Spleen (tissue), 7 donors: ENCODE results near the gene C5orf15.

ENCODE experiments used
- POLR2A ChIP-seq, 3 donors: fragments of 450-650 bp; IDR thresholded peaks; one replicate each; pipeline ENCODE4 v1.5.1; 2017; ENCODE audit warnings: antibody characterized with exemption in 3 of 3, mild to moderate bottlenecking in 1 of 3
- POLR2AphosphoS5 ChIP-seq, 3 donors: sonication (generic); formaldehyde crosslinking; IDR thresholded peaks; one replicate each; pipeline ENCODE4 v1.5.1; 2017; ENCODE audit warnings: antibody characterized with exemption in 3 of 3
- TF ChIP-seq, protein P1 (sequence below), 11 experiments: fragments of 200-600 bp in 7 of 11; fragments of 450-650 bp in 4 of 11; sonication (generic) in 4 of 11; IDR thresholded peaks in 8 of 11; conservative IDR thresholded peaks in 3 of 11; 1 replicate in 7 of 11; 2 replicates in 4 of 11; pipeline versions ENCODE4 v1.4.0 to v1.8.0; 2016 to 2021; ENCODE audit warnings: antibody characterized with exemption in 11 of 11, inconsistent platforms in 4 of 11, mild to moderate bottlenecking in 1 of 11
- donor health status: DM: no; HTN: no; CAD: no; lungs with moderate emphysema.
- donor health status: DM: no; HTN: no; CAD: no.
- donor health status: DM: no; HTN: no; CAD: no.

GRCh38 chr5:133914434-133914833, 54.0 kb downstream of the C5orf15 start:
- TF ChIP-seq, protein P1, sequence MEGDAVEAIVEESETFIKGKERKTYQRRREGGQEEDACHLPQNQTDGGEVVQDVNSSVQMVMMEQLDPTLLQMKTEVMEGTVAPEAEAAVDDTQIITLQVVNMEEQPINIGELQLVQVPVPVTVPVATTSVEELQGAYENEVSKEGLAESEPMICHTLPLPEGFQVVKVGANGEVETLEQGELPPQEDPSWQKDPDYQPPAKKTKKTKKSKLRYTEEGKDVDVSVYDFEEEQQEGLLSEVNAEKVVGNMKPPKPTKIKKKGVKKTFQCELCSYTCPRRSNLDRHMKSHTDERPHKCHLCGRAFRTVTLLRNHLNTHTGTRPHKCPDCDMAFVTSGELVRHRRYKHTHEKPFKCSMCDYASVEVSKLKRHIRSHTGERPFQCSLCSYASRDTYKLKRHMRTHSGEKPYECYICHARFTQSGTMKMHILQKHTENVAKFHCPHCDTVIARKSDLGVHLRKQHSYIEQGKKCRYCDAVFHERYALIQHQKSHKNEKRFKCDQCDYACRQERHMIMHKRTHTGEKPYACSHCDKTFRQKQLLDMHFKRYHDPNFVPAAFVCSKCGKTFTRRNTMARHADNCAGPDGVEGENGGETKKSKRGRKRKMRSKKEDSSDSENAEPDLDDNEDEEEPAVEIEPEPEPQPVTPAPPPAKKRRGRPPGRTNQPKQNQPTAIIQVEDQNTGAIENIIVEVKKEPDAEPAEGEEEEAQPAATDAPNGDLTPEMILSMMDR (IDR thresholded peaks at IDR 0.05 in 8 of 11, conservative IDR thresholded peaks at IDR 0.05 in 3 of 11), result no peak
- no peak for TF ChIP-seq POLR2A (IDR thresholded peaks at IDR 0.05)
- TF ChIP-seq POLR2AphosphoS5 (IDR thresholded peaks at IDR 0.05), result no peak
